Body of pancreas (tissue), 4 donors: ENCODE data around the gene ZNF792. TPM values are rescaled to one million over a fixed set of nuclear protein-coding genes. Genes with fewer than 3 reads are reported as not detected.

Experiments
- ATAC-seq: fragments of 150-250 bp; one replicate; pipeline ENCODE4 v1.9.1; 2016
- DNase-seq, 4 donors: peaks; one replicate each; pipeline ENCODE4 v3.0.0-alpha.2; 2019
- H3K27ac ChIP-seq, 4 donors: fragments of 200-600 bp; sonication (generic); 1 replicate in 3 of 4; 2 replicates in 1 of 4; pipeline versions ENCODE4 v1.5.1 to v1.6.1; 2016 to 2019; ENCODE audit warnings: mild to moderate bottlenecking in 1 of 4, mixed read lengths in 1 of 4, moderate library complexity in 1 of 4
- H3K27me3 ChIP-seq, 2 donors: fragments of 200-600 bp; sonication (generic); one replicate each; pipeline ENCODE4 v1.6.0; 2016; ENCODE audit warnings: mild to moderate bottlenecking in 1 of 2
- H3K36me3 ChIP-seq, 2 donors: fragments of 200-600 bp; sonication (generic); replicated peaks in 1 of 2; 2 replicates each; pipeline ENCODE4 v1.5.1; 2016; ENCODE audit warnings: low read depth in 2 of 2; ENCODE audit not compliant: insufficient read depth in 1 of 2
- H3K4me1 ChIP-seq: fragments of 200-600 bp; sonication (generic); one replicate; pipeline ENCODE4 v1.6.0; 2016
- H3K4me3 ChIP-seq, 2 donors: fragments of 200-600 bp; sonication (generic); 1 replicate in 1 of 2; 2 replicates in 1 of 2; pipeline ENCODE4 v1.5.1; 2016 to 2019
- H3K9me3 ChIP-seq, 3 donors: fragments of 200-600 bp; sonication (generic); 1 replicate in 2 of 3; 2 replicates in 1 of 3; pipeline ENCODE4 v1.5.1; 2016
- POLR2A ChIP-seq, 3 donors: fragments of 450-650 bp; IDR thresholded peaks; one replicate each; pipeline ENCODE4 v1.6.1; 2016; ENCODE audit warnings: antibody characterized with exemption in 3 of 3, mild to moderate bottlenecking in 2 of 3
- WGBS, 2 donors: methylation state at CpG; one replicate each; pipeline ENCODE4 v1.1.5; 2017; 5-methylcytosine and 5-hydroxymethylcytosine counted together
- intact Hi-C: fragments of 100-400 bp; cut with DNase I; formaldehyde crosslinking; loops from one replicate; pipeline ENCODE4 v1.15.1; 2023
- total RNA-seq, 2 donors: library from RNA; depleted of rRNA; stranded (reverse); fragments of >200 nt; gene quantifications; one replicate each; pipeline ENCODE4 v1.1.0, GENCODE V29; 2016
- TF ChIP-seq, protein P1 (sequence below), 7 experiments: fragments of 450-650 bp in 4 of 7; fragments of 200-600 bp in 3 of 7; sonication (generic) in 3 of 7; IDR thresholded peaks; one replicate each; pipeline ENCODE4 v1.5.1; 2016 to 2019; ENCODE audit warnings: antibody characterized with exemption in 7 of 7

ZNF792 gene
- total RNA-seq = 1 to 10 TPM; 4.0 to 7.0 TPM

DNA sequence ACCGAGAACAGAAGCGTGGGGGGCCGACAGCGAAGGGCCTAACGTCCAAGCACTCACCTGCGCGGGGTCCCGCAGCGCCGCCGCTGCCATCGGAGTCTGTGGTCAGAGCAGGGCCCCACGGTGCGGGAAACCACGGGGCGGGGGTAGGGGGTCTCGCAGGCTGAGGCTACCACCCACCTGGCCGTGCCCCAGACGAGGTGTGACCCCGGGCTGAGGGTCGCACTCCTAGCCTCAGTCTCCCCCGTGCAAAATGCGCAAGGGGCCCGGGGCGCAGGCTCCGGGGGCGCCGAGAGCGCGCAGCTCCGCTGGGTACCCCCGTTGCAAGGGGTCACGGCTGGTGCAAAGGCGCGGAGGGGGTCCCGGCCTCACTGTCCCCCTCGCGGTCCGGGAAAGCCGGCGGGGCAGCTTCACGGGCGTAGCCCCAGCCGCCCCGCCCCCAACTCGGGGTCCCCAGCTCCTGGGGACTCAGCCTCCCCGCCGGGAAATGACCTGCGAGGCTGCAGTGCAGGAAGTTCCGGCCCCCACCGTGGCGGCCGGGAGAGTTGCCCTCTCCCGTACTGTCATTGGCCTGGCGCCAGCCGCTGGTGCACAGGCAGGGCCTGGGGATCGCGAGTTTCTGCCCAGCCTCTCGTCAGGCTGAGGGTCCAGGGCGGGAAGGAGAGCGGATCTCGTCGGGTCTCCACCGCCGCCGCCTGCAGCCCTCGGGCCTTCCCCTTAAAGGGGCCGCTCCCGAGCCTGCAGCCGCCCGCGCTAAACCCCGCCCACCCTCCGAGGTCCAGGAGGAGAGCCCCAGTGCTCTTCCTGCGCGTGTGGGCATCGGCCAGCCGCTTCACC is at the start of gene ZNF792:
Gene ZNF792, minus strand, starts transcription at position 657 of the 834 bp plus-strand sequence. Its CDS starts 567 bp downstream, at position 90.
- H3K9me3 ChIP-seq = peaks cover 0 to 19% (median 0%) of the 10 kb centered on the region in 3 donors
- 0% methylated on average over 10 to 70 of the region's 78 CpGs for WGBS, 2 donors
- H3K27ac ChIP-seq = peak within 1 kb of the TSS in 3 of 4 donors; percentile 51 to 57 (median 52)
- peak; percentile 60 to 73 (median 66) for DNase-seq
- H3K36me3 ChIP-seq = peaks cover 12 to 13% of the 10 kb centered on the region in 2 donors
- H3K4me3 ChIP-seq = peak within 1 kb of the TSS; percentile 88 to 91
- peak; percentile 73 for ATAC-seq
- TF ChIP-seq, protein P1, sequence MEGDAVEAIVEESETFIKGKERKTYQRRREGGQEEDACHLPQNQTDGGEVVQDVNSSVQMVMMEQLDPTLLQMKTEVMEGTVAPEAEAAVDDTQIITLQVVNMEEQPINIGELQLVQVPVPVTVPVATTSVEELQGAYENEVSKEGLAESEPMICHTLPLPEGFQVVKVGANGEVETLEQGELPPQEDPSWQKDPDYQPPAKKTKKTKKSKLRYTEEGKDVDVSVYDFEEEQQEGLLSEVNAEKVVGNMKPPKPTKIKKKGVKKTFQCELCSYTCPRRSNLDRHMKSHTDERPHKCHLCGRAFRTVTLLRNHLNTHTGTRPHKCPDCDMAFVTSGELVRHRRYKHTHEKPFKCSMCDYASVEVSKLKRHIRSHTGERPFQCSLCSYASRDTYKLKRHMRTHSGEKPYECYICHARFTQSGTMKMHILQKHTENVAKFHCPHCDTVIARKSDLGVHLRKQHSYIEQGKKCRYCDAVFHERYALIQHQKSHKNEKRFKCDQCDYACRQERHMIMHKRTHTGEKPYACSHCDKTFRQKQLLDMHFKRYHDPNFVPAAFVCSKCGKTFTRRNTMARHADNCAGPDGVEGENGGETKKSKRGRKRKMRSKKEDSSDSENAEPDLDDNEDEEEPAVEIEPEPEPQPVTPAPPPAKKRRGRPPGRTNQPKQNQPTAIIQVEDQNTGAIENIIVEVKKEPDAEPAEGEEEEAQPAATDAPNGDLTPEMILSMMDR (IDR thresholded peaks at IDR 0.05) = no peak
- peak in 2 of 3 donors; percentile 29 to 52 for TF ChIP-seq POLR2A (IDR thresholded peaks at IDR 0.05)
- H3K4me1 ChIP-seq = peaks cover 24% of the 10 kb centered on the region
- intact Hi-C loops = loop anchor here (5.0 kb wide), 1 partner anchor 64 kb away; no protein-coding TSS in a partner anchor
- no peaks in the 10 kb centered on the region for H3K27me3 ChIP-seq

DNA sequence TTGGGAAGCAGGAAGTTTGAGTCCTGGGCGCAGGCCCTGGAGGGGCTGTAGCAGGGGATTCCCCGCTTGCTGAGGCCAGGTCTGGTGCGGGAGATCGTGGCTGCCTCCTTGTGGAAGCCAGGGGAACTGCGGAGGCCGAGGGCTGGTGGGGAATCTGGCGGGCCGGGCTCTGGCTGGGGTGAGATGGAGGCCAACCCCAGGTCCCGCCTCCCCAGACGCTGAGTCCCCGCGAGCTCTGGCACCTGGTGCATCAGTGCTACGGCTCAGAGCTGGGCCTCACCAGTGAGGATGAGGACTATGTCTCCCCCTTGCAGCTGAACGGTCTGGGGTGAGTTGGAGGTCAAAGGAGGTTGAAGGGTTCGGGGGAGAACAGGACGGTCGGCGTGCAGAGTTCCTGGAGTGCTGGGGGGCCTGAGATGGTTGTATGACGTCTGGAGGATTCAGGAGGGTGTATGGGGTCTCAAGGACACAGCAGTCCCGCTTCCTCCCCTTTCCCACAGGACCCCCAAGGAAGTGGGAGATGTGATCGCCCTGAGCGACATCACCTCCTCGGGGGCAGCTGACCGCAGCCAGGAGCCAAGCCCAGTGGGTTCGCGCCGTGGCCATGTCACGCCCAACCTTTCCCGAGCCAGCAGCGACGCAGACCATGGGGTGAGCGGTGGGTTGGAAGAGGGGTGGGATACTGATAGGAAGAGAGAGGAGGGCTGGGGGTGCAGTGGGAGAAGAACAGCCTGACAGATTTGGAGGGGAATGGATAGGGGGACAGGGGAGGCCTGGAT is 49.2 kb upstream of the ZNF792 start:
- WGBS, 2 donors = 55 to 56% methylated on average over 31 to 32 of the region's 32 CpGs
- peak; percentile 81 for ATAC-seq
- no peak overlapping the region for H3K4me3 ChIP-seq
- DNase-seq = peak; percentile 75 to 79 (median 78)
- no peak for TF ChIP-seq POLR2A (IDR thresholded peaks at IDR 0.05)
- TF ChIP-seq, protein P1 (IDR thresholded peaks at IDR 0.05) = peak; percentile 83 to 99 (median 95)
- H3K36me3 ChIP-seq = peaks cover 8 to 22% of the 10 kb centered on the region in 2 donors
- intact Hi-C loops = loop anchor here (2.0 kb wide), 1 partner anchor 38 kb away; no protein-coding TSS in a partner anchor
- H3K9me3 ChIP-seq = no peaks in the 10 kb centered on the region
- no peaks in the 10 kb centered on the region for H3K27me3 ChIP-seq
- peaks cover 17% of the 10 kb centered on the region for H3K4me1 ChIP-seq
- H3K27ac ChIP-seq = peak overlapping the region in 1 of 4 donors; percentile 30

DNA sequence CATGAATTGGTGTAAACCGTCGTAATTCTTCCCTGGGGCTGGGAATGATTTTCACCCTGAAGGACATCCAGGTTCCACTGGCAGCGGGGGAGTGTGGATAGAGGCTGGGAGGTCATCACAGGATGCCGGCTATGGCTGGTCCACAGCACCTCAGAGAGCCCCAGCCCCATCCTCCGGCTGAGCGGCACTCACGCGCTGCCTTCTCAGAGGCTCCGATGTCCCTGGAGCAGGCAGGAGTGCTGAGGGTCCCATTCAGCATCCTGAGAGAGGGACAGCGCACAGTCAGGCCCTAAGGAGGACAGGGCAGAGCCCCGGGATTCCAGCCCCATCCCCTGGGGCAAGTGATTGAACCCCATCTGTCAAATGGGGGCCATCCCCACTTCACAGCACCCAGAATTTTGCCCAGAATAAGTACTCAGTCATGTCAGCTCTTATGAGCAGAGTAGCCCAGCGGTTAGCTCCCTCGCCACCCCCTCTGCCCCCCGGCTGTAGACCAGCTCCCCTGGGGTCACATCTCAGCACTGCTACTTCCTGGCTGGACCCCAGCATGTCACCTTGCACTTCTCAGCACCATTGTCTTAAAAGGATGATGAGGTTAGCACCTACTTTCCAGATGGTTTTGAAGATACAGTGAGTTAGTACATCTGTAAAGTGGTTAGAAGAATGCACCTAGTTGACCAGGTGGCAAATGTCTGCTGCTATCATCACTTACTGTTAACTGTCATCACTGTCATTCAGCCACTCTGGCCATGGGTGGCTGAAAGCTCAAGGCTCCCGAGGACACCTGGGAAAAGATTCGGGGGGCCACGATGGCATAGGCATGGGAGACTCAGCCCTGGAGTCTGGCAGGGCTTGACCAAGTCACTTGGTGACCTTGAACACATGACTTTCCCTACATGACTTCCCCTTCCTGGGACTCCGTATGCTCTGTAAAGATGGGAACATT is 48.0 kb upstream of the ZNF792 start:
- Histone ChIP-seq H3K4me1 (peaks cover 29% of the 10 kb centered on the region), H3K27ac (peak overlapping the region in 1 of 4 donors; percentile 30), H3K27me3 (no peaks in the 10 kb centered on the region), H3K36me3 (peaks cover 8 to 22% of the 10 kb centered on the region in 2 donors), H3K4me3 (no peak overlapping the region), H3K9me3 (no peaks in the 10 kb centered on the region)
- TF ChIP-seq, protein P1 (IDR thresholded peaks at IDR 0.05) = no peak
- no peak for TF ChIP-seq POLR2A (IDR thresholded peaks at IDR 0.05)
- no peak for DNase-seq
- ATAC-seq = no peak
- intact Hi-C loops = loop anchor here (2.0 kb wide), 1 partner anchor 37 kb away; no protein-coding TSS in a partner anchor
- WGBS, 2 donors = 81 to 87% methylated on average over 6 to 18 of the region's 18 CpGs

DNA sequence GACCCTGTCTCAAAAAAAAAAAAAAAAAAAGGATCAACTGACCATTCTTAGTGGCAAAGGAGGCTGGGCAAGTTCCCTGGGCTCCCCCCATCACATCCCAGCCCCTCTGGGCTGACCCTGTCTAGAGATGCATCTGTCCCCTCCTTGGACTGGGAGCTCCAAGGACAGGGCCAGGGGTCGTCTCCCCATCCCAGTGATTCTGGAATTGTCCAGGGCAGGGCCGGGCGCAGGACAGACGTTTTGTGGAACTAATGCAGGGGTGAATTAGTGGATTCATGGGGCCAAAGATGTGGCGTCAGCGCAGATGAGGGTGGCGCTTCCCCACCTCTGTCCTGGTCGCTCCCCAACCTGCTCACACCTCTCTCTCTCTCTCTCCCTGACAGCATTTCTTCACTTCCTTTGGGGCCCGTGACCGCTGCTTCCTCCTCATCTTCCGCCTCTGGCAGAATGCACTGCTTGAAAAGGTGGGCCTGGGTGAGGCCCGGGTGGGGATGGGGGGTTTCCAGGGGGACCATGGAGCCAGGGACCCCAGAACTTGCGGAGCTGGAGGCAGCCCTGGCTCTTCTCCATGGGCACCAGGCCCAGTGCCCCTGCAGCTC is 47.2 kb upstream of the ZNF792 start:
- peaks cover 37% of the 10 kb centered on the region for H3K4me1 ChIP-seq
- H3K4me3 ChIP-seq = no peak overlapping the region
- H3K27me3 ChIP-seq = no peaks in the 10 kb centered on the region
- H3K36me3 ChIP-seq = peaks cover 8 to 22% of the 10 kb centered on the region in 2 donors
- 81 to 93% methylated on average over 8 to 13 of the region's 13 CpGs for whole genome bisulfite sequencing, 2 donors
- intact Hi-C loops = no loop called here
- DNase-seq = no peak
- H3K27ac ChIP-seq = no peak overlapping the region
- ATAC-seq = no peak
- no peaks in the 10 kb centered on the region for H3K9me3 ChIP-seq
- TF ChIP-seq POLR2A (IDR thresholded peaks at IDR 0.05) = no peak
- TF ChIP-seq, protein P1 (IDR thresholded peaks at IDR 0.05) = no peak
